AML-193 (cell line): Measurements from ENCODE around the gene TMEM170B.

ENCODE experiments used
- DNase-seq, 2 experiments: peaks; one replicate each; lab custom pipeline; 2025; lab: John Stamatoyannopoulos, UW

TMEM170B gene

GRCh38 chr6:11586117-11586516 lies 48.6 kb downstream of the TMEM170B start:
- no peak for DNase-seq

- DNase-seq: no peak
These were observed 49.0 kb downstream of the TMEM170B start for GRCh38 chr6:11586536-11586935.

- no peak for DNase-seq
These were observed 51.7 kb downstream of the TMEM170B start for GRCh38 chr6:11589261-11589660.

- DNase-seq: no peak
These were observed 54.9 kb downstream of the TMEM170B start for GRCh38 chr6:11592294-11592906.

- DNase-seq: no peak
These were observed 55.5 kb downstream of the TMEM170B start for GRCh38 chr6:11593096-11593495.

- no peak for DNase-seq
These were observed 58.4 kb downstream of the TMEM170B start for GRCh38 chr6:11595903-11596302.

GRCh38 chr6:11596640-11597237 lies 59.2 kb downstream of the TMEM170B start:
- no peak for DNase-seq

- no peak for DNase-seq
These were observed 61.1 kb downstream of the TMEM170B start for GRCh38 chr6:11598687-11599086.

GRCh38 chr6:11600251-11600650 lies 62.7 kb downstream of the TMEM170B start:
- no peak for DNase-seq

- DNase-seq: no peak
These were observed 64.4 kb downstream of the TMEM170B start for GRCh38 chr6:11601776-11602605.

GRCh38 chr6:11604215-11604614 lies 66.7 kb downstream of the TMEM170B start:
- DNase-seq: no peak

GRCh38 chr6:11604836-11605506 lies 67.4 kb downstream of the TMEM170B start:
- DNase-seq: no peak

GRCh38 chr6:11605507-11605905 lies 68.0 kb downstream of the TMEM170B start:
- no peak for DNase-seq

- no peak for DNase-seq
These were observed 68.8 kb downstream of the TMEM170B start for GRCh38 chr6:11606332-11606731.

- no peak for DNase-seq
These were observed 69.8 kb downstream of the TMEM170B start for GRCh38 chr6:11607383-11607782.

- DNase-seq: no peak
These were observed 71.2 kb downstream of the TMEM170B start for GRCh38 chr6:11608600-11609323.

- DNase-seq: no peak
These were observed 71.9 kb downstream of the TMEM170B start for GRCh38 chr6:11609324-11610071.

GRCh38 chr6:11613336-11613735 lies 75.8 kb downstream of the TMEM170B start:
- DNase-seq: no peak

GRCh38 chr6:11613858-11614257 lies 76.3 kb downstream of the TMEM170B start:
- DNase-seq: no peak

GRCh38 chr6:11614534-11615213 lies 77.1 kb downstream of the TMEM170B start:
- no peak for DNase-seq

GRCh38 chr6:11615214-11615602 lies 77.7 kb downstream of the TMEM170B start:
- no peak for DNase-seq
